Astrocyte of the spinal cord (primary cell): ENCODE data around the gene DDX25.

Source experiments
- DNase-seq: peaks from one replicate; pipeline ENCODE4 v3.0.0; 2011; ENCODE audit warnings: low read depth, low spot score
- H3K4me3 ChIP-seq: 2 replicates; pipeline ENCODE4 v1.5.1; 2011; ENCODE audit warnings: low read depth, mild to moderate bottlenecking, low read length, moderate library complexity
- CTCF ChIP-seq: IDR thresholded peaks from 2 replicates; pipeline ENCODE4 v1.5.1; 2012; ENCODE audit warnings: low read depth, mild to moderate bottlenecking, low read length, inconsistent platforms
- in situ Hi-C: cut with HindIII; loops from 2 replicates; pipeline ENCODE4 v1.10.0; 2017; ENCODE audit warnings: low sequenced_read_pairs

Gene DDX25

GRCh38 chr11:125945797-125946520 is 41.7 kb downstream of the DDX25 start, which contains the start of gene VSIG10L2:
Gene VSIG10L2, plus strand, starts transcription at chr11:125946044. Its CDS starts 12 bp downstream, at chr11:125946056.
- in situ Hi-C loops = loop anchor here (25.0 kb wide), 1 partner anchor 241 kb away; no protein-coding TSS in a partner anchor
- DNase-seq = no peak
- H3K4me3 ChIP-seq = no peak within 1 kb of the TSS

GRCh38 chr11:125946712-125947418 is 42.6 kb downstream of the DDX25 start:
- in situ Hi-C loops = loop anchor here (25.0 kb wide), 1 partner anchor 240 kb away; no protein-coding TSS in a partner anchor
- H3K4me3 ChIP-seq = no peak overlapping the region
- DNase-seq = no peak
- no peak for TF ChIP-seq CTCF

More at GRCh38 chr11:125945797-125946520, 41.7 kb downstream of the DDX25 start, which contains the start of gene VSIG10L2:
- TF ChIP-seq CTCF = no peak

- no peak for TF ChIP-seq CTCF
- DNase-seq = no peak
- in situ Hi-C loops = loop anchor here (25.0 kb wide), 1 partner anchor 240 kb away; no protein-coding TSS in a partner anchor
- no peak overlapping the region for H3K4me3 ChIP-seq
Measured at GRCh38 chr11:125947419-125948277, 43.3 kb downstream of the DDX25 start.

- no peak for TF ChIP-seq CTCF
- DNase-seq = no peak
- in situ Hi-C loops = loop anchor here (25.0 kb wide), 1 partner anchor 239 kb away; no protein-coding TSS in a partner anchor
- no peak overlapping the region for H3K4me3 ChIP-seq
Measured at GRCh38 chr11:125948278-125949051, 44.2 kb downstream of the DDX25 start.

GRCh38 chr11:125949271-125950177 is 45.2 kb downstream of the DDX25 start:
- in situ Hi-C loops = loop anchor here (25.0 kb wide), 1 partner anchor 238 kb away; no protein-coding TSS in a partner anchor
- no peak overlapping the region for H3K4me3 ChIP-seq
- no peak for TF ChIP-seq CTCF
- DNase-seq = no peak
